SU-DHL-6 (cell line): ENCODE results near the gene CYP2J2.

Experiments used
- EZH2phosphoT487 ChIP-seq: fragments of 200-600 bp; sonication (generic), shearing (Covaris generic); conservative IDR thresholded peaks from 2 replicates; pipeline ENCODE4 v1.6.1; 2018; ENCODE audit warnings: mild to moderate bottlenecking, antibody characterized with exemption, low read length, moderate library complexity, mixed read lengths
- TF ChIP-seq, protein P1 (sequence below): fragments of 200-600 bp; sonication (generic); IDR thresholded peaks from one replicate; pipeline ENCODE4 v1.5.1; 2017; ENCODE audit warnings: antibody characterized with exemption, mild to moderate bottlenecking, low read length, moderate library complexity; ENCODE audit not compliant: insufficient read depth, poor library complexity, severe bottlenecking

DNA sequence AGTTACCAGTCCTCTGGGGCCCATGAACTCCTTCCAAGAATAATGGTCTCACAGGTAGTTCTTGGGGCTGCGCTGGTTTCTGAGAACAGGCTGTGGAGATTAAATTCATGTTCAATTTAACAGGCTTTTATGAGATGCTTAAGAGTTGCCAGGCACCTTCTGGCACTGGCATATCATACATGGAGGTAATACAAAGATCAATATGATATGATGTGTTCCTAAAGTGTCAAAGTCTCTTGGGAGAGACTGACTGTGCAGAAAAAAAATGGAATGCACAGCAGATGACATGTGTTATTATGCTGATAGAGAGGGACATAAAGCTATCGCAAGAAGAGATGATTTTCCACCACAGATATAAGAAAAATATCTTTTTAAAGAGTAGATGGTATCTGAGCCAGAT is 6.8 kb downstream of the CYP2J2 start:
- TF ChIP-seq, protein P1, sequence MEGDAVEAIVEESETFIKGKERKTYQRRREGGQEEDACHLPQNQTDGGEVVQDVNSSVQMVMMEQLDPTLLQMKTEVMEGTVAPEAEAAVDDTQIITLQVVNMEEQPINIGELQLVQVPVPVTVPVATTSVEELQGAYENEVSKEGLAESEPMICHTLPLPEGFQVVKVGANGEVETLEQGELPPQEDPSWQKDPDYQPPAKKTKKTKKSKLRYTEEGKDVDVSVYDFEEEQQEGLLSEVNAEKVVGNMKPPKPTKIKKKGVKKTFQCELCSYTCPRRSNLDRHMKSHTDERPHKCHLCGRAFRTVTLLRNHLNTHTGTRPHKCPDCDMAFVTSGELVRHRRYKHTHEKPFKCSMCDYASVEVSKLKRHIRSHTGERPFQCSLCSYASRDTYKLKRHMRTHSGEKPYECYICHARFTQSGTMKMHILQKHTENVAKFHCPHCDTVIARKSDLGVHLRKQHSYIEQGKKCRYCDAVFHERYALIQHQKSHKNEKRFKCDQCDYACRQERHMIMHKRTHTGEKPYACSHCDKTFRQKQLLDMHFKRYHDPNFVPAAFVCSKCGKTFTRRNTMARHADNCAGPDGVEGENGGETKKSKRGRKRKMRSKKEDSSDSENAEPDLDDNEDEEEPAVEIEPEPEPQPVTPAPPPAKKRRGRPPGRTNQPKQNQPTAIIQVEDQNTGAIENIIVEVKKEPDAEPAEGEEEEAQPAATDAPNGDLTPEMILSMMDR: no peak
- no peak for TF ChIP-seq EZH2phosphoT487
